ENCODE results near the gene TPD52L1.

TPD52L1 gene

GRCh38 chr6:125153391-125154117 is at the start of gene TPD52L1:
TSS of gene TPD52L1 (plus strand) at chr6:125153773. CDS start at chr6:125153952, 179 bp downstream.
- Histone ChIP-seq H3K9me3 (ENCODE audit: control insufficient read depth, low read length) (no peaks in the 10 kb centered on the region), H3K4me1 (ENCODE audit: control insufficient read depth, insufficient read depth, low read length) (peaks cover 10% of the 10 kb centered on the region), H3K36me3 (ENCODE audit: control insufficient read depth, insufficient read depth, low read length) (no peaks in the 10 kb centered on the region)

DNA sequence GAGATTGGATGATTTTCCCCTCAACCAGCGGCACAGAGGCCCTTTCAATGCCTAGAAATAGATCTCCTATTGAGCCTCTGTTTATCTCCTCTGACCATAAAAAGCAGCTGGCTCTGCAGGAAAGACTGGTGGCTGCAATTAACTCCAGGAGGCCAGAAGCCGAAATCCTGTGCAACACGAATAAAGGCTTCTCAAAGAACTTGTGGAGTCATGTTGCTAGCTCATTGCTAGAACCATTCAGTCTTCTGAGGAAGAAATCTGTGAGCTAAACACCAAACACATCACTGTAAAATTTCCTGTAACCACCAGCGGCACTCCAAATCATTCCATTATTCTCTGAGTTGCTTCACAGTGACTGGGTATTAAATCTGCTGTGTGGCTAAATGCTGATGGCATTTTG is 49.1 kb upstream of the TPD52L1 start:
- no peaks in the 10 kb centered on the region for H3K9me3 ChIP-seq (ENCODE audit: control insufficient read depth, low read length)
- no peaks in the 10 kb centered on the region for H3K4me1 ChIP-seq (ENCODE audit: control insufficient read depth, insufficient read depth, low read length)
- H3K27me3 ChIP-seq (ENCODE audit: control insufficient read depth, insufficient read depth, low read length) = no peaks in the 10 kb centered on the region
- no peak overlapping the region for H3K9ac ChIP-seq (ENCODE audit: low read length)
- H3K36me3 ChIP-seq (ENCODE audit: control insufficient read depth, insufficient read depth, low read length) = no peaks in the 10 kb centered on the region
- no peak overlapping the region for H3K4me3 ChIP-seq (ENCODE audit: low read length)

More at GRCh38 chr6:125153391-125154117, at the start of gene TPD52L1:
- peaks cover 7% of the 10 kb centered on the region for H3K27me3 ChIP-seq (ENCODE audit: control insufficient read depth, insufficient read depth, low read length)
- peak within 1 kb of the TSS; percentile 66 for H3K4me3 ChIP-seq (ENCODE audit: low read length)
- H3K9ac ChIP-seq (ENCODE audit: low read length) = peak within 1 kb of the TSS; percentile 76

DNA sequence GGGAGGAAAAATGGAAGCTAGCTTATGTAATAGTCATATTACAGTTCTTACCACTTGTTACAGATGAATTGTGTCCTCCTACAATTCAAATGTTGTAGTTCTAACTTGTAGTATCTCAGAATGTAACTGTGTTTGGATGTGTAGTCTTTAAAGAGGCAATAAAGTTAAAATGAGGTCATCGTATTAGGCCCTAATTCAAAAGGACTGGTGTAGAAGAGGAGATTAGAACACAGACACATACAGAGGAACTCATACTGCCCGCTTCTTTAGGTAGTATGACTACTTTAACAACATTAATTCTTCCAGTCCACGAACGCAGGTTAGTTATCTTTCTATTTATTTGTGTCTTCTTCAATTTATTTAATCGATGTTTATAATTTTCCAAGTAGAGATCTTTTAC is 46.5 kb upstream of the TPD52L1 start:
- no peaks in the 10 kb centered on the region for H3K4me1 ChIP-seq (ENCODE audit: control insufficient read depth, insufficient read depth, low read length)
- H3K4me3 ChIP-seq (ENCODE audit: low read length) = no peak overlapping the region
- H3K9ac ChIP-seq (ENCODE audit: low read length) = no peak overlapping the region
- no peaks in the 10 kb centered on the region for H3K36me3 ChIP-seq (ENCODE audit: control insufficient read depth, insufficient read depth, low read length)
- no peaks in the 10 kb centered on the region for H3K27me3 ChIP-seq (ENCODE audit: control insufficient read depth, insufficient read depth, low read length)
- no peaks in the 10 kb centered on the region for H3K9me3 ChIP-seq (ENCODE audit: control insufficient read depth, low read length)

DNA sequence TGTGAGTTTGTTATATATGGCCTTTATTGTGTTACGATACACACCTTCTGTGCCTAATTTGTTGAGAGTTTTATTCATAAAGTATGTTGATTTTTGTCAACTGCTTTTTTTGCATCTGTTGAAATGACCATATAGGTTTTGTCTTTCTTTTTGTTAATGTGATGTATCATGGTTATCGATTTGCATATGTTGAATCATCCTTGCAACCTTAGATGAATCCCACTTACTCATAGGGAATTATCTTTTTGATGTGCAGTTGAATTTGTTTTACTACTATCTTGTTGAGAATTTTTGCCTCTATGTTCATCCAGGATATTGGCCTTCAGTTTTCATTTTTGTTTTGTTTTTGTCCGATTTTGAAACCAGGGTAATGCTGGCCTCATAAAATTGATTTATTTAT is 45.7 kb upstream of the TPD52L1 start:
- H3K9me3 ChIP-seq (ENCODE audit: control insufficient read depth, low read length) = no peaks in the 10 kb centered on the region
- H3K36me3 ChIP-seq (ENCODE audit: control insufficient read depth, insufficient read depth, low read length) = no peaks in the 10 kb centered on the region
- no peak overlapping the region for H3K4me3 ChIP-seq (ENCODE audit: low read length)
- no peaks in the 10 kb centered on the region for H3K27me3 ChIP-seq (ENCODE audit: control insufficient read depth, insufficient read depth, low read length)
- no peaks in the 10 kb centered on the region for H3K4me1 ChIP-seq (ENCODE audit: control insufficient read depth, insufficient read depth, low read length)
- no peak overlapping the region for H3K9ac ChIP-seq (ENCODE audit: low read length)

GRCh38 chr6:125110056-125110455 is 43.5 kb upstream of the TPD52L1 start:
- Histone ChIP-seq H3K4me3 (ENCODE audit: low read length) (no peak overlapping the region), H3K27me3 (ENCODE audit: control insufficient read depth, insufficient read depth, low read length) (no peaks in the 10 kb centered on the region), H3K9me3 (ENCODE audit: control insufficient read depth, low read length) (no peaks in the 10 kb centered on the region), H3K36me3 (ENCODE audit: control insufficient read depth, insufficient read depth, low read length) (no peaks in the 10 kb centered on the region), H3K4me1 (ENCODE audit: control insufficient read depth, insufficient read depth, low read length) (no peaks in the 10 kb centered on the region), H3K9ac (ENCODE audit: low read length) (no peak overlapping the region)

GRCh38 chr6:125111219-125111983 is 42.2 kb upstream of the TPD52L1 start:
- H3K36me3 ChIP-seq (ENCODE audit: control insufficient read depth, insufficient read depth, low read length) = no peaks in the 10 kb centered on the region
- no peak overlapping the region for H3K4me3 ChIP-seq (ENCODE audit: low read length)
- no peaks in the 10 kb centered on the region for H3K4me1 ChIP-seq (ENCODE audit: control insufficient read depth, insufficient read depth, low read length)
- no peaks in the 10 kb centered on the region for H3K9me3 ChIP-seq (ENCODE audit: control insufficient read depth, low read length)
- no peaks in the 10 kb centered on the region for H3K27me3 ChIP-seq (ENCODE audit: control insufficient read depth, insufficient read depth, low read length)
- no peak overlapping the region for H3K9ac ChIP-seq (ENCODE audit: low read length)

DNA sequence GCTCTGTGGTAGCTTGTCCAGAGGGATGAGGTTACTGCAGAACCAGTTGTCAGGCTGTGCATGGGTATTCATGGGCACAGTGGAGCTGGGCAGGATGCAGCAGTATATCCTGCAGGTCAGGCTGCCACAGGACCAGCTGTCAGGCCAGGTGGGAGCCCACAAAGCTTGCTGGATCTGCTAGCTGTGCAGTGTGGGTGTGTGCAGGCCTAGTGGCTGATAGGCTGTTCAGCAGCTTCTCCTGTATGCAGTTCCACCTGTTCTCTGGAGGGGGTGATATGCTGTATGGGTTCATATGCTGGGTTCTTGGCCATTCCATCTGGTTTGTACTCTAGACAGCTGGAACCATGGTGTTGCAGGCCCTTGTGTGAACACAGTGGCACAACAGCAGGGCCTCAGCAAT is 40.6 kb upstream of the TPD52L1 start:
- H3K9ac ChIP-seq (ENCODE audit: low read length) = no peak overlapping the region
- no peaks in the 10 kb centered on the region for H3K4me1 ChIP-seq (ENCODE audit: control insufficient read depth, insufficient read depth, low read length)
- H3K9me3 ChIP-seq (ENCODE audit: control insufficient read depth, low read length) = no peaks in the 10 kb centered on the region
- H3K36me3 ChIP-seq (ENCODE audit: control insufficient read depth, insufficient read depth, low read length) = no peaks in the 10 kb centered on the region
- no peaks in the 10 kb centered on the region for H3K27me3 ChIP-seq (ENCODE audit: control insufficient read depth, insufficient read depth, low read length)
- H3K4me3 ChIP-seq (ENCODE audit: low read length) = no peak overlapping the region

GRCh38 chr6:125114248-125114858 is 39.2 kb upstream of the TPD52L1 start:
- Histone ChIP-seq H3K9ac (ENCODE audit: low read length) (no peak overlapping the region), H3K9me3 (ENCODE audit: control insufficient read depth, low read length) (no peaks in the 10 kb centered on the region), H3K4me3 (ENCODE audit: low read length) (no peak overlapping the region), H3K4me1 (ENCODE audit: control insufficient read depth, insufficient read depth, low read length) (no peaks in the 10 kb centered on the region), H3K27me3 (ENCODE audit: control insufficient read depth, insufficient read depth, low read length) (no peaks in the 10 kb centered on the region), H3K36me3 (ENCODE audit: control insufficient read depth, insufficient read depth, low read length) (no peaks in the 10 kb centered on the region)

DNA sequence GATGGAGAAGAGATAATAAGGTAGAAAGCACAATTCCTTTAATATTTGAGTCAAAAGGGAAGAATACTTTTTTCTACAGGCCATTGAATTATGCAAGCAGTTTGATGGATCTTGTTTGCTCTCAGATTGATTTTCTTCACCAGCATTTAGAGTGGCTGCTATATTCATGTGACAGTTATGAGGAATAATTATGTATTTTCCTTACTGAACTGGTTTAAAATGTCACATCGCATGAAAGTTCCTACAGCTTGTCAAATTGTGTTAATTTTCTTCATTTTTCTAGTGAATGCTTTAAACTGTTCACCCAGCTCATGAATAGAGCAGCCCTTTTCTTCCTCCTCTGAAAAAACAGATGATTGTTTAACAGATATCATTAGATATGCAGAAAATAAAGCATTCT is 37.4 kb upstream of the TPD52L1 start:
- no peak overlapping the region for H3K9ac ChIP-seq (ENCODE audit: low read length)
- no peaks in the 10 kb centered on the region for H3K9me3 ChIP-seq (ENCODE audit: control insufficient read depth, low read length)
- H3K4me1 ChIP-seq (ENCODE audit: control insufficient read depth, insufficient read depth, low read length) = no peaks in the 10 kb centered on the region
- no peak overlapping the region for H3K4me3 ChIP-seq (ENCODE audit: low read length)
- no peaks in the 10 kb centered on the region for H3K36me3 ChIP-seq (ENCODE audit: control insufficient read depth, insufficient read depth, low read length)
- H3K27me3 ChIP-seq (ENCODE audit: control insufficient read depth, insufficient read depth, low read length) = no peaks in the 10 kb centered on the region

DNA sequence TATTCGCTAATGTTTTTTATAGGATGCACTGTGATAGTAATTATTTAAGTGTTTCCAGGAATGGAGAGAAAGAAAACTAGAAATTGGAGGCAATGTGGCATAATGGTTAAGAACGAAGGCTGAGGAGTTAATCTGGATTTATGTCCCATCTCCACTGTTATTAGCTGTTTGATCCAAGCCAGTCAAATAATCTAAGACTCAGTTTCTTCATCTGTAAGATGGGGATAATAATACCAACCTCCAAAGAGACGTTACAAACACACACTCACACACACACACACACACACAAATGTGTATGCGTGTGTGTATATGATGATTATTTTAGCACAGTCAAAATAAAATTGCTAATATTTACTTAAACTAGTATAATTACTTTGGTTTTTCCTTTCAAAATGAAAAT is 36.9 kb upstream of the TPD52L1 start:
- H3K9ac ChIP-seq (ENCODE audit: low read length) = no peak overlapping the region
- no peaks in the 10 kb centered on the region for H3K36me3 ChIP-seq (ENCODE audit: control insufficient read depth, insufficient read depth, low read length)
- no peaks in the 10 kb centered on the region for H3K9me3 ChIP-seq (ENCODE audit: control insufficient read depth, low read length)
- H3K4me1 ChIP-seq (ENCODE audit: control insufficient read depth, insufficient read depth, low read length) = no peaks in the 10 kb centered on the region
- no peaks in the 10 kb centered on the region for H3K27me3 ChIP-seq (ENCODE audit: control insufficient read depth, insufficient read depth, low read length)
- no peak overlapping the region for H3K4me3 ChIP-seq (ENCODE audit: low read length)

- no peak overlapping the region for H3K9ac ChIP-seq (ENCODE audit: low read length)
- no peaks in the 10 kb centered on the region for H3K9me3 ChIP-seq (ENCODE audit: control insufficient read depth, low read length)
- no peaks in the 10 kb centered on the region for H3K4me1 ChIP-seq (ENCODE audit: control insufficient read depth, insufficient read depth, low read length)
- no peaks in the 10 kb centered on the region for H3K36me3 ChIP-seq (ENCODE audit: control insufficient read depth, insufficient read depth, low read length)
- H3K4me3 ChIP-seq (ENCODE audit: low read length) = no peak overlapping the region
- no peaks in the 10 kb centered on the region for H3K27me3 ChIP-seq (ENCODE audit: control insufficient read depth, insufficient read depth, low read length)
Observed at GRCh38 chr6:125117818-125118217, 35.8 kb upstream of the TPD52L1 start.

- H3K27me3 ChIP-seq (ENCODE audit: control insufficient read depth, insufficient read depth, low read length) = no peaks in the 10 kb centered on the region
- H3K4me1 ChIP-seq (ENCODE audit: control insufficient read depth, insufficient read depth, low read length) = no peaks in the 10 kb centered on the region
- no peak overlapping the region for H3K4me3 ChIP-seq (ENCODE audit: low read length)
- H3K9me3 ChIP-seq (ENCODE audit: control insufficient read depth, low read length) = no peaks in the 10 kb centered on the region
- H3K36me3 ChIP-seq (ENCODE audit: control insufficient read depth, insufficient read depth, low read length) = no peaks in the 10 kb centered on the region
- H3K9ac ChIP-seq (ENCODE audit: low read length) = no peak overlapping the region
Observed at GRCh38 chr6:125120054-125120590, 33.5 kb upstream of the TPD52L1 start.
